Heart left ventricle (tissue), 16 donors: Measurements from ENCODE around the gene ZNF865. TPM values are rescaled to one million over a fixed set of nuclear protein-coding genes. Genes with fewer than 3 reads are reported as not detected.

Experiments used
- ATAC-seq, 4 donors: fragments of 200-7000 bp; cut with Tn5 transposase; one replicate each; pipeline ENCODE4 v1.9.1; 2020 to 2022; ENCODE audit warnings: moderate library complexity in 4 of 4, mild to moderate bottlenecking in 3 of 4, moderate number of reproducible peaks in 1 of 4
- DNase-seq, 5 donors: peaks; one replicate each; pipeline ENCODE4 v3.0.0-alpha.2; 2020
- H3K27ac ChIP-seq, 12 donors: fragments of 200-600 bp; sonication (generic) in 4 of 12; one replicate each; pipeline versions ENCODE4 v1.5.0 to v1.8.0; 2016 to 2022; ENCODE audit warnings: mild to moderate bottlenecking in 2 of 12
- H3K27me3 ChIP-seq, 9 donors: fragments of 200-600 bp; sonication (generic) in 2 of 9; one replicate each; pipeline versions ENCODE4 v1.5.1 to v1.8.0; 2016 to 2022; ENCODE audit warnings: mild to moderate bottlenecking in 3 of 9
- H3K36me3 ChIP-seq, 9 donors: fragments of 200-600 bp; sonication (generic) in 2 of 9; one replicate each; pipeline versions ENCODE4 v1.5.0 to v1.8.0; 2018 to 2022; ENCODE audit warnings: mild to moderate bottlenecking in 2 of 9
- H3K4me1 ChIP-seq, 12 donors: fragments of 200-600 bp; sonication (generic) in 4 of 12; one replicate each; pipeline versions ENCODE4 v1.5.0 to v1.8.0; 2016 to 2022; ENCODE audit warnings: mild to moderate bottlenecking in 3 of 12
- H3K4me3 ChIP-seq, 12 donors: fragments of 200-600 bp; sonication (generic) in 4 of 12; one replicate each; pipeline versions ENCODE4 v1.5.0 to v1.8.0; 2017 to 2022; ENCODE audit warnings: mild to moderate bottlenecking in 9 of 12, moderate library complexity in 4 of 12
- H3K9me3 ChIP-seq, 12 donors: fragments of 200-600 bp; sonication (generic) in 4 of 12; one replicate each; pipeline versions ENCODE4 v1.5.0 to v1.8.0; 2016 to 2022; ENCODE audit warnings: mild to moderate bottlenecking in 1 of 12
- POLR2A ChIP-seq, 2 donors: fragments of 450-650 bp; IDR thresholded peaks; one replicate each; pipeline ENCODE4 v1.6.1; 2017; ENCODE audit warnings: antibody characterized with exemption in 2 of 2, mild to moderate bottlenecking in 2 of 2, moderate library complexity in 2 of 2
- WGBS, 4 donors: extraction: QIAGEN DNeasy Blood & Tissue Kit in 2 of 4; methylation state at CpG; one replicate each; pipeline versions ENCODE4 v1.1.5 to v1.1.7; 2013 to 2018; 5-methylcytosine and 5-hydroxymethylcytosine counted together
- intact Hi-C, 10 donors: fragments of 100-400 bp; cut with DNase I; formaldehyde crosslinking; loops; one replicate each; pipeline versions ENCODE4 v1.11.1 to v1.14.2; 2022
- polyA plus RNA-seq, 2 donors: library from polyadenylated mRNA; stranded (reverse); fragments of 200-250 nt; gene quantifications; one replicate each; pipeline ENCODE4 v1.2.3, GENCODE V29; 2013
- total RNA-seq, 9 donors: library from RNA; depleted of rRNA in 2 of 9; stranded (reverse); fragments of >200 nt in 2 of 9; fragmentation: NEBNext Ultra II Directional in 3 of 9; extraction: Animal tissue kit (Norgen Biotek cat#: 25700) in 3 of 9; gene quantifications; one replicate each; pipeline versions ENCODE4 v1.1.0 to v1.2.4, GENCODE V29; 2016 to 2023
- TF ChIP-seq, protein P1 (sequence below), 12 donors: fragments of 200-600 bp; sonication (generic) in 4 of 12; IDR thresholded peaks; one replicate each; pipeline versions ENCODE4 v1.5.0 to v1.8.0; 2018 to 2022; ENCODE audit warnings: antibody characterized with exemption in 12 of 12, mild to moderate bottlenecking in 5 of 12
- donor health status: ischemic (EF 13 %, LVEDD 7.1; RV severe dilation, severe dysfunction).
- donor health status: healthy with polysubstance abuse.
- donor health status: DM: no; HTN: yes; CAD: no.
- donor health status: DM: no; HTN: no; CAD: no.
- donor health status: ischemic (EF 25% LVEDD 6.9; RV normal size, moderate dysfunction).
- donor health status: ischemic (EF 25% LVEDD 5.7; RV mildly dilated, moderate dysfunction).
- donor health status: healthy.
- donor health status: DM: yes; HTN: yes; CAD: no.
- donor health status: ischemic (EF 35%, LVEDD 5.7; RV mildly dilated, moderate dysfunction).
- donor health status: nonischemic (EF 11% LVEDD 7.7; RV severe dilation, severe dysfunction).
- donor health status: DM: yes; HTN: yes; CAD: no.
- donor health status: PGD.
- donor health status: ischemic (EF 29% LVEDD 5.4; RV normal size, mild dysfunction).
- donor health status: nonischemic (EF 23%, LVEDD 6.1; RV moderate dilation, normal function).

ZNF865 gene
- total and polyA plus RNA-seq, 11 donors: 11.4 to 24.3 (median 14.2) TPM

DNA sequence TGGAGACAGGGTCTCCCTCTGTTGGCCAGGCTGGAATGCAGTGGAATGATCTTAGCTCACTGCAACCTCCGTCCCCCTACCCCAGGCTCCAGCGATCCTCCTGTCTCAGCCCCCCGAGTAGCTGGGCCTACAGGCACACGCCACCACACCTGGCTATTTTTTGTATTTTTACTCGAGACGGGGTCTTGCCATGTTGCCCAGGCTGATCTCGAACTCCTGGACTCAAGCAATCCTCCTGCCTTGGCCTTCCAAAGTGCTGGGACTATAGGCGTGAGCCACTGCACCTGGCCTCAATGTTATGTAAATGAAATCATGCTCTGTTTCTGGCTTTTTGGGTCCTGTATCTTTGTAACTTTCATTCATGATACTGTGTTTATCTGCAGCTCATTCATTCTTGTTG is 16.7 kb upstream of the ZNF865 start:
- no peak overlapping the region for H3K4me3 ChIP-seq
- peaks cover 0 to 10% (median 0%) of the 10 kb centered on the region in 9 donors for H3K27me3 ChIP-seq
- WGBS, 4 donors: 92 to 94% (median 93%) methylated on average over 8 of the region's 8 CpGs
- DNase-seq (no peak), ATAC-seq (no peak)
- TF ChIP-seq, protein P1, sequence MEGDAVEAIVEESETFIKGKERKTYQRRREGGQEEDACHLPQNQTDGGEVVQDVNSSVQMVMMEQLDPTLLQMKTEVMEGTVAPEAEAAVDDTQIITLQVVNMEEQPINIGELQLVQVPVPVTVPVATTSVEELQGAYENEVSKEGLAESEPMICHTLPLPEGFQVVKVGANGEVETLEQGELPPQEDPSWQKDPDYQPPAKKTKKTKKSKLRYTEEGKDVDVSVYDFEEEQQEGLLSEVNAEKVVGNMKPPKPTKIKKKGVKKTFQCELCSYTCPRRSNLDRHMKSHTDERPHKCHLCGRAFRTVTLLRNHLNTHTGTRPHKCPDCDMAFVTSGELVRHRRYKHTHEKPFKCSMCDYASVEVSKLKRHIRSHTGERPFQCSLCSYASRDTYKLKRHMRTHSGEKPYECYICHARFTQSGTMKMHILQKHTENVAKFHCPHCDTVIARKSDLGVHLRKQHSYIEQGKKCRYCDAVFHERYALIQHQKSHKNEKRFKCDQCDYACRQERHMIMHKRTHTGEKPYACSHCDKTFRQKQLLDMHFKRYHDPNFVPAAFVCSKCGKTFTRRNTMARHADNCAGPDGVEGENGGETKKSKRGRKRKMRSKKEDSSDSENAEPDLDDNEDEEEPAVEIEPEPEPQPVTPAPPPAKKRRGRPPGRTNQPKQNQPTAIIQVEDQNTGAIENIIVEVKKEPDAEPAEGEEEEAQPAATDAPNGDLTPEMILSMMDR (IDR thresholded peaks at IDR 0.05): no peak
- no peak for TF ChIP-seq POLR2A (IDR thresholded peaks at IDR 0.05)
- intact Hi-C loops: loop anchor here in 4 of 10 donors (5.0 kb wide), 4 partner anchors 41 to 71 kb away; partner anchors contain the start of gene SBK3 (in 1 of the 4)
- peaks cover 0 to 27% (median 19%) of the 10 kb centered on the region in 12 donors for H3K4me1 ChIP-seq
- H3K9me3 ChIP-seq: no peaks in the 10 kb centered on the region
- no peak overlapping the region for H3K27ac ChIP-seq
- H3K36me3 ChIP-seq: peaks cover 0 to 19% (median 4%) of the 10 kb centered on the region in 9 donors

DNA sequence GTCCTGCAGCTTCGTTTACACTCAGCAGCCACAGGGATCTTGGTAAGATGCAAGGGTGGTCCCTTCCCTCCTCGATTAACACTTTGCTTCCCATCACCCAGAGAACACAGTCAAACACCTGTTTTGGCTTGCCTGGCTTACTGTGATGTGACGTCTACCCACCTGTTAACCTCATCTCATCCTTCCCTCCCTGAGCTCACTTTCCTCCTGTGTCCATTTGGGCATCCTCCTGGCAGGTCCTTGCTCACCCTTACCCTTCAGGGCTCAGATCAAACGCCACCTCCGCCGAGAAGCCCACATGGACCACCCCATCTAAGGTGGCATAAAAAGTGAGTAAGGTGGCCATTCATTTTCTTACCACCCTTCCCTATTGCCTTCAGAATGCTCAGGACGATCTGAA is 15.3 kb upstream of the ZNF865 start:
- TF ChIP-seq, protein P1 (IDR thresholded peaks at IDR 0.05): no peak
- TF ChIP-seq POLR2A (IDR thresholded peaks at IDR 0.05): no peak
- intact Hi-C loops: loop anchor here in 1 of 10 donors (10.0 kb wide), 1 partner anchor 75 kb away; no protein-coding TSS in a partner anchor
- ATAC-seq (no peak), DNase-seq (no peak)
- H3K4me1 ChIP-seq: peaks cover 0 to 27% (median 19%) of the 10 kb centered on the region in 12 donors
- no peaks in the 10 kb centered on the region for H3K9me3 ChIP-seq
- WGBS, 4 donors: 57 to 68% (median 63%) methylated on average over 7 of the region's 7 CpGs
- peaks cover 0 to 10% (median 0%) of the 10 kb centered on the region in 9 donors for H3K27me3 ChIP-seq
- no peak overlapping the region for H3K27ac ChIP-seq
- H3K4me3 ChIP-seq: no peak overlapping the region
- H3K36me3 ChIP-seq: peaks cover 0 to 28% (median 9%) of the 10 kb centered on the region in 9 donors

DNA sequence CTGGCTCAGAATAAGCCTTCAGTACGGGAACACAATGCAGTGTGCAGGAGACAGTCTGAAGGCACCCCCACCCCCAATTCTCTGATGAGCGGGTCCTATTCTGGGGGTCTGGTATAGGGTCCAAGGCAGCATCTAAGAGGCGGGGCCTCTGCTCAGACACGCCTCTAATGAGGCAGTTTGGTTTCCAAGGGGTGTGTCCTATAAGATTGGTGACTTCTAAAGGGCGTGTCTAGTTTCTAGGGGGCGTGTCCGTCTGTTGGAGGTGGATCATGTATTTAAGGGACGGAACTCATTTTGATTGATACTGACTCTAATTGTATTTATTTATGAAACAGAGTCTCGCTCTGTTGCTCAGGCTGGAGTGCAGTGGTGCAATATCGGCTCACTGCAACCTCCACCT is 14.8 kb upstream of the ZNF865 start:
- intact Hi-C loops: loop anchor here in 1 of 10 donors (10.0 kb wide), 1 partner anchor 76 kb away; no protein-coding TSS in a partner anchor
- Histone ChIP-seq H3K36me3 (peaks cover 0 to 33% (median 14%) of the 10 kb centered on the region in 9 donors), H3K27me3 (peaks cover 0 to 7% (median 0%) of the 10 kb centered on the region in 9 donors), H3K4me1 (peaks cover 0 to 23% (median 16%) of the 10 kb centered on the region in 12 donors), H3K4me3 (no peak overlapping the region), H3K27ac (no peak overlapping the region), H3K9me3 (no peaks in the 10 kb centered on the region)
- DNase-seq (no peak), ATAC-seq (no peak)
- TF ChIP-seq, protein P1 (IDR thresholded peaks at IDR 0.05): no peak
- no peak for TF ChIP-seq POLR2A (IDR thresholded peaks at IDR 0.05)
- 85 to 89% (median 87%) methylated on average over 10 of the region's 10 CpGs for WGBS, 4 donors

DNA sequence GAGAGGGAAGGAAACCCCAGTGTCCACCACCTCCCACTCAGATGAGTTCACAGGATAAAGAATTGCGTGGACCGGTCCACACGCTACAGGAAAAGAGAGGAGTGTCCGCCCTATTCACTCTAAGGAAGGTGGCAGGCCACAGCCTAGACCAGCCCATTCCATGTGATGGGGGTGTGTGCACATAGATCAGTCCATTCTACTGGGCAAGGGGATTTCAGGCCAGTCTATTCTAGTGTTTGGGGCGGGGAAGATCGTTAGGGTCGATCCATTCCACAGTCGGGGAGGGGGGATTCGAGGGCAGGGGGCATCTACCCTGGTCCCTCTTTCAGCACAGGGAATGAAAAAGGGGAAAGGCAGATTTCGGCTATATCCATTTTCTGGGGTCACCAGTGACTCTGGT is 13.9 kb upstream of the ZNF865 start:
- Histone ChIP-seq H3K27ac (no peak overlapping the region), H3K9me3 (no peaks in the 10 kb centered on the region), H3K36me3 (peaks cover 0 to 43% (median 24%) of the 10 kb centered on the region in 9 donors), H3K4me3 (no peak overlapping the region), H3K4me1 (peaks cover 0 to 13% (median 8%) of the 10 kb centered on the region in 12 donors), H3K27me3 (no peaks in the 10 kb centered on the region)
- ATAC-seq (no peak), DNase-seq (no peak)
- TF ChIP-seq, protein P1 (IDR thresholded peaks at IDR 0.05): no peak
- TF ChIP-seq POLR2A (IDR thresholded peaks at IDR 0.05): no peak
- intact Hi-C loops: loop anchor here in 1 of 10 donors (10.0 kb wide), 1 partner anchor 77 kb away; no protein-coding TSS in a partner anchor
- WGBS, 4 donors: 77 to 80% (median 78%) methylated on average over 10 of the region's 10 CpGs
